Tibial nerve (tissue), 4 donors: ENCODE results near the gene INPP4B.

Experiments used
- CTCF ChIP-seq, 5 experiments: fragments of 200-600 bp in 3 of 5; fragments of 450-650 bp in 2 of 5; sonication (generic) in 3 of 5; IDR thresholded peaks; one replicate each; pipeline ENCODE4 v1.5.1; 2016 to 2019; ENCODE audit warnings: antibody characterized with exemption in 5 of 5, mild to moderate bottlenecking in 3 of 5, moderate library complexity in 2 of 5
- EP300 ChIP-seq, 2 donors: sonication (generic); formaldehyde crosslinking; IDR thresholded peaks; one replicate each; pipeline ENCODE4 v1.6.1; 2017; ENCODE audit warnings: antibody characterized with exemption in 2 of 2, mild to moderate bottlenecking in 1 of 2
- POLR2A ChIP-seq, 2 donors: fragments of 450-650 bp; IDR thresholded peaks; one replicate each; pipeline ENCODE4 v1.6.1; 2017; ENCODE audit warnings: antibody characterized with exemption in 2 of 2, mild to moderate bottlenecking in 2 of 2, moderate library complexity in 2 of 2

GRCh38 chr4:142095886-142096605 lies 750.1 kb downstream of the INPP4B start:
- TF ChIP-seq CTCF (IDR thresholded peaks at IDR 0.05): no peak
- TF ChIP-seq POLR2A (IDR thresholded peaks at IDR 0.05): no peak
- TF ChIP-seq EP300 (IDR thresholded peaks at IDR 0.05): no peak
